GM19193 (cell line): Measurements from ENCODE around the gene HSFX3.
A peak's percentile ranks its signal among the peaks of the same experiment; 100 is the strongest.

Source experiments
- POLR2A ChIP-seq: IDR thresholded peaks from 4 replicates; pipeline ENCODE4 v1.6.1; 2011; ENCODE audit not compliant: insufficient read depth, insufficient read length; ENCODE audit errors: extremely low read depth

The HSFX3 gene

GRCh38 chrX:149506349-149506748 is 43.4 kb downstream of the HSFX3 start:
- TF ChIP-seq POLR2A: no peak

- no peak for TF ChIP-seq POLR2A
Observed at GRCh38 chrX:149505671-149506070, 44.1 kb downstream of the HSFX3 start.

GRCh38 chrX:149504915-149505651 is 44.6 kb downstream of the HSFX3 start, which contains the start of gene IDS:
Gene IDS (minus strand): TSS chrX:149505306. CDS start chrX:149505137, 169 bp downstream.
- peak; percentile 92 for TF ChIP-seq POLR2A

GRCh38 chrX:149504226-149504914 is 45.4 kb downstream of the HSFX3 start:
- TF ChIP-seq POLR2A: no peak

- no peak for TF ChIP-seq POLR2A
Observed at GRCh38 chrX:149499766-149500165, 50.0 kb downstream of the HSFX3 start.

- TF ChIP-seq POLR2A: no peak
Observed at GRCh38 chrX:149498767-149499166, 51.0 kb downstream of the HSFX3 start.
